Muscle layer of duodenum (tissue), 2 donors: ENCODE measurements around the gene UBE2H.
"Not testable (repeated sequence)": the region's sequence is repeated elsewhere in the genome, so short reads cannot be mapped to it uniquely, and the experiment has no call there.

Experiments
- H3K27ac ChIP-seq: one replicate; pipeline ENCODE4 v1.7.0; 2013; ENCODE audit warnings: mild to moderate bottlenecking, low read length
- H3K27me3 ChIP-seq: one replicate; pipeline ENCODE4 v1.7.0; 2013; ENCODE audit warnings: low read depth, mild to moderate bottlenecking, control low read depth, low read length
- H3K36me3 ChIP-seq, 2 donors: one replicate each; pipeline ENCODE4 v1.7.0; 2013; ENCODE audit warnings: low read length in 2 of 2, control low read depth in 1 of 2, mild to moderate bottlenecking in 1 of 2; ENCODE audit not compliant: insufficient read depth in 2 of 2, control insufficient read depth in 1 of 2
- H3K4me1 ChIP-seq, 2 donors: one replicate each; pipeline ENCODE4 v1.7.0; 2013; ENCODE audit warnings: low read length in 2 of 2, mild to moderate bottlenecking in 2 of 2, control low read depth in 1 of 2, moderate library complexity in 1 of 2; ENCODE audit not compliant: insufficient read depth in 2 of 2, control insufficient read depth in 1 of 2
- H3K4me3 ChIP-seq, 2 donors: one replicate each; pipeline ENCODE4 v1.7.0; 2013; ENCODE audit warnings: low read length in 2 of 2, low read depth in 1 of 2, mild to moderate bottlenecking in 1 of 2
- H3K9me3 ChIP-seq, 2 donors: one replicate each; pipeline ENCODE4 v1.7.0; 2013; ENCODE audit warnings: low read length in 2 of 2, control low read depth in 1 of 2, mild to moderate bottlenecking in 1 of 2; ENCODE audit not compliant: control insufficient read depth in 1 of 2
- donor health status: healthy.

The UBE2H gene

DNA sequence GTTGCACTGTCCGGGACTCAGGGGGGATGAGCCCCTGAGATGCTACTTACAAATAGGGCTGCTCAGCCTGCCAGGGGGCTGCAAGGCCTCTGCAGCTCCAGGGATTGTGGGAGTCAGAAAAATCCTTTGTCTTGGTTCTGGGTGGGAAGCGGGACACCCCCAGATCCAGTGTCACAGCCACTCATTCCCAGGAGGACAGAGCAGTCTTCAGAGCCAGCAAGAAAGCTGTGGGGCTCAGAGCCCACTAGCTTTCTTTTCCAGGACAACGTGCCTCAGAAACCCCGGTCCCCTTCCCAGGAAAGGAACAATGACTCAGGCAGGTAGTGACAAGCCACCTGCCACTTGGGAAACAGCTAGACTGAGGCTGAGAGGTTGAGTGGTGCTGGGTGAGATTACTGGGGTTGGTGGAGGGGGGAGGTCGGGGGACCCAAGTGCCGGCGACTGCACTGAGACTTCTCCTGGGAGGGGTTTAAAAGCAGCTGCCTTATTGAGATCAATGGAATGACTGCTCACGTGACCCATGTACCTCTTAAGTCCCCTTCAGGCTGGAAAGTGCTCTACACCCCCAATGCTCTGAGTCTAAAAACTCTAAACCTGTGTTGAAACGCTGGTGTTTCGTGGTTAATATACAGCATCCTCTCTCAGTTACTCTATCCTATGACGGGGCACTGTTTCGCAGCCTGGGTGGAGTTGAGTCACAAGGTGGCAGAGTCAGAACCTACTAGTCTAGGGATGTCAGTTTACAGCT is 123.6 kb downstream of the UBE2H start:
- no peaks in the 10 kb centered on the region for H3K27me3 ChIP-seq
- H3K27ac ChIP-seq, result no peak overlapping the region
- H3K36me3 ChIP-seq, result peaks cover 0 to 7% of the 10 kb centered on the region in 2 donors
- no peak overlapping the region for H3K4me3 ChIP-seq
- no peaks in the 10 kb centered on the region for H3K9me3 ChIP-seq
- peaks cover 0 to 17% of the 10 kb centered on the region in 2 donors for H3K4me1 ChIP-seq

DNA sequence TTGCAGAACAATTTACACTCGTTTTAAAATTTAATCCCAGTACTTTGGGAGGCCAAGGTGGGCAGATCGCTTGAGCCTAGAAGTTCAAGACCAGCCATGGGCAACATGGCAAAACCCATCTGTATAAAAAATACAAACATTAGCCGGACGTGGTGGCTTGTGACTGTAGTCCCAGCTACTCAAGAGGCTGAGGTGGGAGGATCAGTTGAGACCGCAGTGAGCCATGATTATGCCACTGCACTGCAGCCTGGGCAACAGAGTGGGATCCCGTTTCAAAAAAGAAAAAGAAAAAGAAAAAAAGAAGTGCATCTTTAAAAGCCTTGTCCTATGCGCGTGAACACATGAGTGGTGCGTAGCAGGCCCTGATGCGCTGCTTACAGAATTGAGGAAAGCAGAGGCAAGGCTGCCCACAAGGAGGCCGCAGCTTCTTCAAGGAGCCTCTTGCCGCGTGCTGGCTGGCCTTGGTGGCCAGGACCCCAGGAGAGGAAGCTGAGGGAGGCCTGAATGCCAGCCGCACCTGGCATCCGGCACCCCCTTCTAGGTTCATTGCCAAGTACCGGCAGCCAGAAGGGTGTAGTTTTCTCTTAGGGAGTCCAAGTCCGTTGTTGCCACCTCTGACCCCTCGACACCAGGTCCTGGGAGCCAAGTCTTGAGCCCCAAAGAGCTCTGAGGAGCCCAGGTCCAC is 124.5 kb downstream of the UBE2H start:
- H3K4me1 ChIP-seq, result peaks cover 0 to 17% of the 10 kb centered on the region in 2 donors

GRCh38 chr7:129827467-129827990 is 125.2 kb downstream of the UBE2H start:
- Histone ChIP-seq H3K27ac (no peak overlapping the region), H3K4me1 (peaks cover 0 to 17% of the 10 kb centered on the region in 2 donors), H3K4me3 (no peak overlapping the region), H3K27me3 (no peaks in the 10 kb centered on the region), H3K9me3 (no peaks in the 10 kb centered on the region), H3K36me3 (no peaks in the 10 kb centered on the region)

More for the DNA sequence above, 124.5 kb downstream of the UBE2H start:
- H3K27ac ChIP-seq, result no peak overlapping the region
- no peaks in the 10 kb centered on the region for H3K27me3 ChIP-seq
- H3K36me3 ChIP-seq, result no peaks in the 10 kb centered on the region
- no peaks in the 10 kb centered on the region for H3K9me3 ChIP-seq
- H3K4me3 ChIP-seq, result no peak overlapping the region

GRCh38 chr7:129826895-129827294 is 125.9 kb downstream of the UBE2H start:
- not testable (repeated sequence) for H3K4me3 ChIP-seq, H3K36me3 ChIP-seq, H3K27ac ChIP-seq, H3K9me3 ChIP-seq, H3K27me3 ChIP-seq
- peaks cover 0 to 17% of the 10 kb centered on the region in 2 donors for H3K4me1 ChIP-seq

GRCh38 chr7:129825209-129825970 is 127.4 kb downstream of the UBE2H start:
- H3K27me3 ChIP-seq, result no peaks in the 10 kb centered on the region
- no peak overlapping the region for H3K27ac ChIP-seq
- peaks cover 0 to 12% of the 10 kb centered on the region in 2 donors for H3K4me1 ChIP-seq
- peak overlapping the region; percentile 57 to 75 for H3K4me3 ChIP-seq
- no peaks in the 10 kb centered on the region for H3K36me3 ChIP-seq
- no peaks in the 10 kb centered on the region for H3K9me3 ChIP-seq

- H3K27me3 ChIP-seq, result no peaks in the 10 kb centered on the region
- H3K4me1 ChIP-seq, result peaks cover 0 to 9% of the 10 kb centered on the region in 2 donors
- no peaks in the 10 kb centered on the region for H3K9me3 ChIP-seq
- peak overlapping the region; percentile 57 to 75 for H3K4me3 ChIP-seq
- H3K36me3 ChIP-seq, result no peaks in the 10 kb centered on the region
- no peak overlapping the region for H3K27ac ChIP-seq
Observed at GRCh38 chr7:129824291-129825208, 128.2 kb downstream of the UBE2H start.

GRCh38 chr7:129823143-129823542 is 129.6 kb downstream of the UBE2H start:
- not testable (repeated sequence) for H3K27ac ChIP-seq

DNA sequence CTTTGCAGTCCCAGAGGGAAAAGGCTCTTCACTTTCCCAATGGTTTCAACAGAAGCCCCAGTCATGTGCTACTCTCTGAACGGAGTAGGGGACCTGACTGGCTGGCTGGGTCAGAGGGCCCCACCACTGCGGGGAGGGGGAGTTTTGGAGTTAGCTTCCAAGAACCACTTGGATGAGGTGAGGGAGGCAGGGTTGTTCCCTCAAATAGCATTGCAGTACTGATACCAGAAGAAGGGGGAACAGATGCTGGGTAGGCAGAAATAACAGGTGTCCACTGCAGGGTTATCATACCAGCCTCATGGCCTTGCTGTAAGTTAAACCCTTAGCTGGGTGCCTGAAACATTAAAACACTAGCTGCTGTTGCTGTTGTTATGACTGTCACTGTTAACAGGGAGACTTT is 131.3 kb downstream of the UBE2H start:
- H3K27me3 ChIP-seq, result no peaks in the 10 kb centered on the region
- peaks cover 0 to 9% of the 10 kb centered on the region in 2 donors for H3K4me1 ChIP-seq

More at GRCh38 chr7:129823143-129823542, 129.6 kb downstream of the UBE2H start:
- H3K27me3 ChIP-seq, H3K4me3 ChIP-seq, H3K9me3 ChIP-seq, H3K36me3 ChIP-seq, H3K4me1 ChIP-seq: not testable (repeated sequence)

DNA sequence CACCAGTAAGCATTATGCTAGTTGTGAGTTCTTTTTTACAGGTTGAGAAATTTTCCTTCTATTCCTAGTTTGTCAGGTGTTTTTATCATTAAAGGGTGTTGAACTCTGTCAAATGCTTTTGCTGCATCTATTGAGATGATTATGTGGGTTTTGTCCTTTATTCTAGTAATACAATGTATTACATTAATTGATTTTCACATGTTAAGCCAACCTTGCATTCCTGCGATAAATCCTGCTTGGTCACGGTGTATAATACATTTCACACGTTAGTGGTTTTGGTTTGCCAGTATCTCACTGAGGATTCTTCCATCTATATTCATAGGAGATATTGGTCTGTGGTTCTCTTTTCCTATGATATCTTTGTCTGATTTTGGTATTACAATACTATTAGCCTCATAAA is 136.0 kb downstream of the UBE2H start:
- H3K4me3 ChIP-seq, result no peak overlapping the region
- no peaks in the 10 kb centered on the region for H3K4me1 ChIP-seq
- H3K27me3 ChIP-seq, result no peaks in the 10 kb centered on the region
- no peak overlapping the region for H3K27ac ChIP-seq
- peaks cover 5% of the 10 kb centered on the region in 2 donors for H3K9me3 ChIP-seq
- H3K36me3 ChIP-seq, result no peaks in the 10 kb centered on the region

More for the DNA sequence above, 131.3 kb downstream of the UBE2H start:
- Histone ChIP-seq H3K4me3 (no peak overlapping the region), H3K27ac (no peak overlapping the region), H3K9me3 (peaks cover 5% of the 10 kb centered on the region in 2 donors), H3K36me3 (no peaks in the 10 kb centered on the region)

- Histone ChIP-seq H3K36me3 (no peaks in the 10 kb centered on the region), H3K4me1 (no peaks in the 10 kb centered on the region), H3K4me3 (no peak overlapping the region), H3K27ac (no peak overlapping the region), H3K9me3 (no peaks in the 10 kb centered on the region), H3K27me3 (no peaks in the 10 kb centered on the region)
Observed at GRCh38 chr7:129807863-129808262, 144.9 kb downstream of the UBE2H start.
